Dermis microvascular lymphatic vessel endothelial cell (primary cell): Measurements from ENCODE around the gene ATG4B. TPM values are rescaled to one million over a fixed set of nuclear protein-coding genes. Genes with fewer than 3 reads are reported as not detected.

Source experiments
- DNase-seq, 2 donors: peaks; one replicate each; pipeline versions ENCODE4 v3.0.0 to v3.0.0-alpha.2; 2010; ENCODE audit warnings: low read depth in 2 of 2
- total RNA-seq: library from RNA; depleted of rRNA; stranded (reverse); fragments of >200 nt; gene quantifications from 2 replicates; pipeline ENCODE4 v1.2.1, GENCODE V29; 2014

The ATG4B gene
- total RNA-seq, 1 donor from 2014 or later, result 32.6 TPM

DNA sequence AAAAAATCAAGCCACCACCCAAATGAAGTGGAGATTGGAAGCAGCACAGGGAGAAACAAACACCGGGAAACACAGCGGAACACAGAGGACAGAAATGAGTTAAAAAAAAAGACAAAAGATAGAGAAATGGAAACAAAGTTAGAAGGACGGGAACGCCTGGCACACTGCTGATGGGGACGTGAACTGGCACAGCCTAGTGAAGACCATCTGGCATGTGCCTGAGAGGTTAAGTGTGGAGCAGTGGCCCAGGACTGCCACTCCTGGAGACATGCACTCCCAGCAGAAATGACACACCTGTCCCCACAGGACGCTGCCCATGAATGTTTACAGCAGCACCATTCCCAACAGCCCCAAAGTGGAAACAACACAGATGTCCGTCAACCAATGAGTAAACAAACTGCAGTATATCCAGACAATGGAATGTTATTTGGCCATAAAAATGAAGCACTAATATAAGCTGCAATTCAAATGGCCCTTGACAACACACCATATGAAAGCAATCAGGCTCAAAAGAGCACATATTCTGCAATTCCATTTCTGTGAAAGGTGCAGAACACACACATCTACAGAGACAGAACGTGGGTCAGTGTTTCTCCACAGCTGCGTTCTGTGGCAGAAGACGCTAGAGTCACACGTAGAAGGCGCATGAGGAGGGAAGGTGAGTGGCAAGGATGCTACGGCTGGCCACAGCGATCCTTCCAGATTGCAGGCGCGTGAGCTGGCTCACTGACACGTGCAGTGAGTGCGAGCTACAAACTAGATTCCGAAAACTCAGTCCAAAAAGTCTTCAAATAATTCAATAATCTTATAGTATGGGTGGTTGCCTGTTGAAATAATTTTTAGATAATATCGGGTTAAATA is 25.1 kb upstream of the ATG4B start:
- no peak for DNase-seq

DNA sequence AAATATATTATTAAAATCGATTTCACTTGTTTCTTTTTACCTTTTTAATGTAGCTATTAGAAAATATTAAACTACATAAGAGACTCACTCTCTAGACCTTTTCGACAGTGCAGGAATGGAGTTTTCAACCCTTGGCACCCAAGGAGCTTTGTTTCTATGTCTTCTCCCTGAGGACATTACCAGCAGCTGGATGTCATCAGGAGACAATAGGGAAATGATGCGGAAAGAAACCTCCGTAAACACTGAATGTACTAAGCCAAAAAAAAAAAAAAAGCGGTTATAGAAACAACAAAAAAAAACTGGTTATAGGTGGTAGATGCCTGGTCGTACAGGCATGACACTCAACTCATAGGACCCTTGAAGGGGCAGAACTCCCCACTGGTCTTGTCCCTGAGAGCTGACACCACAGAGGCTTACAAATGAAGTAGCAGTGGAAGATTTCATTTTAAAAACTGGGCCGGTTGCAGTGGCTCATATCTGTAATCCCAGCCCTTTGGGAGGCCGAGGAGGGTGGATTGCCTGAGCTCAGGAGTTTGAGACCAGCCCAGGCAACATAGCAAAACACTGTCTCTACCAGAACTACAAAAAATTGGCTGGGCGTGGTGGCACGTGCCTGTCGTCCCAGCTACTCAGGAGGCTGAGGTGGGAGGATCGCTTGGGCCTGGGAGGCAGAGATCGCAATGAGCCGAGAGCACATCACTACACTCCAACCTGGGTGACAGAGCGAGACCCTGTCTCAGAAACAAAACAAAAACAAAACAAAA is 24.3 kb upstream of the ATG4B start:
- no peak for DNase-seq

DNA sequence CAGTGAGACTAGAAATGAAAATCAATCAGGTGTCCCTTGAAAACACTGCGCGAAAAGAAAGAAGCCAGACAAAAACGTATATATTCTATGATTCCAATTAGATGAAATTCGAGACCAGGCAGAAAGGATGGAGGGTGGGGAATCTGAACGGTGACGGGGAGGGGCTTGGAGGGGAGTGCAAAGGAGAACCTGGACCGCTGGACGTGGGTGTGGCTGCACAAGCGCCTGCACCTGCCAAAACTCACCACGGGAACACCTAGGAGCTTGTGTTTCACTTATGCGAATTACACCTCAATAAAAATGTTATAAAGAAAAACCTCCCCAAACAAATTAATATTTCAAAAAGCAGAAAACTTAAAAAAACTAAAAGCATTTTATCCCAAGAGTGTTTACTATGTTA is 22.5 kb upstream of the ATG4B start:
- no peak for DNase-seq

DNA sequence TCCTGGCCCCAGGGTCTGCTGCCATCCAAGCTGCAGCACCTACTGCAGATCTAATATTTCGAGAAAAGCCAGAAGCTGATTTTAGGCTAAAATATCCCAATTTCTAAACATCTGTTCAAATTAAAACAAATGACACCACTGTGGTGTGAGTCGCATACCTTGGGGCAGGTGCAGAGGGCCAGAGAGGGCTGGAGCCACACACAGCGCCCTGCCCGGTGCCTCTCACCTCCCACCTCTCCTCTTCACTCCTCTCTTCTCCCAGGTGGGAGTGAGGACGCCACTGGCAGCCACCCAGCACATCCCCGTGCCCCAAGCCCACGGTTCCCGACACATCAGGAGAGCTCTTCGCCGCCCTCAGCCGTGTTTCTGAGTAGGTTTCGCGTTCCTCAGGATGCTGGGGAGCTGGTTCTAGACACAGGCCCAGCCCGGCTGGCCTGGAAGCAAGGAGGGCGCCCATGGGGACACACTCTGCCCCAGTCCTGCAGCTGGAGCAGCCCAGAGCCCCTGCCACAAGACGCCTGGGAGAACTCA is 21.9 kb upstream of the ATG4B start:
- DNase-seq, result no peak

DNA sequence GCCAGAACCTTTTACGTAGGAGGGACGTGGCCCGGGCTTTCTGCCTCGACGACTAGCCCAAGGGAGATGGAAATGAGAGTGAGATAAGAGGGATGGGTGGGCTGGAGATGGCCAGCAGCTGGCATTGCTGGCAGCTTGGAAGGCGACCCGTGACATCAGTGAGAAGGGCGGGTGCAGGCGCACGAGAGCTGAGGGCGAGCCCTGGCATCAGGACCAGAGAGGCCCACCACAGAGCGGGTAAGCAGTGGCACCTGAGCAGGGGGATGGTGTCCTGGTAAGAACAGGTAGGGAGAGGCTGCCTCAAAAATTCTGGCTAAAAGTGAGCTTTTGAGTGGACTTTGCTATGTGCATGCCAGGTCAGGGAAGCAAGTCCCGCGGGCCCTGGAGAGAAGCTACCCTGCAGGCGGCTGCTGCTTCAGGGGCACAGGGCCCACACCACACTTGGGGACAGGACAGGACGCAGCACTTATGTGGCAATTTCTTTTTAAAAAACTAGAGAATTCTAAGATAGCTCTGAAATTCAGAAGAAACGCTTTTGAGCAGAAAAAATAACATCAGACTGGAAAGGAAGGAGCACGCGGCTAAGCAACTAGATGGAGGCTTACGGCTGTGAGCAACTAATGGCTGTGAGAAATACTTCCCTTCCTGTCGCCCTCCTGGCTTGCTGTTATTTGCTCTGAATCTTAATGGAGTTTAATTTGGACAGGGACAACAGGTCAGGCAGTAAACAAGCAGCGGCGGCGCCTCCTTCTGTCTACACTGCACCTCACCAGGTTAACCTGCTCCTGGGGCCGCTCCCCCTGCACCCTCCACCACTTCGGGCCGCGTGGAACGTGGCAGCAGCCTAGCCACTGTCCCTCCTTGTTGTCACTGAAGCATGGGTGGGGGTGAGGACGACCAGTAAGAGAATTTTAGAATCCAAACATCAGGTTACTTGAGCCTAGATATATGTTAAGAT is 21.0 kb upstream of the ATG4B start:
- DNase-seq, result no peak

DNA sequence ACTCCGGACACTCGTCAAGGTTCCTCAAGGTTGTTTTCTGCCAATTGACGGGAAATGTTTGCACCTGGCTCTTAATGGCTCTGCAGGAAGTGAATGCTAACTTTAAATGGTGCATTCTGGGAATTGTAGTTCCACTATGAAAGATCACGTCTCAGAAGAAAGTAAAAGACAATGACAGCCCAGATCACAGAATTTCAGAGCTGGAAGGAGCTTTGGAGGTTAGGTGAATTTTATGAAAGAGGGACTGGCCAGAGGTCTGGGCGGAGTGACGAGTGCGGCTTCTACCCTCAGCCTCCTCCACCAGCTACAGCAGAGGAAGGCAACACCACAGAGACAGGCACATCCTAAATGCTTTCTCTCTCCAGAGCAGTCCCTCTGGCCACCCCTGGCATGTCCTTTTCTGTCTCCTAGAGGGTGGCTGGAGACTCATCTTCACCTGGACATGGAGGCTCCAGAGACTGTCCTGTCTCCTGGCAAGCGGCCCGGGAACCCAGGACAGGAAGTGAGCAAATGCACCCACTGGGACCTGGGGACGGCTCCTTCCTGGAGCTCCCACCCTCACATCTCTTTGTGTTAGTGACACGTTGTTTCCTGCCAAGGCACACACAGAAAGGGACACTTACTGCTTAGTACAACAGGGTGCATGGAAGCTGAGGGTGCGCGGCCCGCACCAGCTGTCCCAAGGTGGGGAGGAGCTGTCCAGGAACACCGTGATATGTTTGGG is 19.9 kb upstream of the ATG4B start:
- peak in 1 of 2 donors; percentile 64 for DNase-seq

DNA sequence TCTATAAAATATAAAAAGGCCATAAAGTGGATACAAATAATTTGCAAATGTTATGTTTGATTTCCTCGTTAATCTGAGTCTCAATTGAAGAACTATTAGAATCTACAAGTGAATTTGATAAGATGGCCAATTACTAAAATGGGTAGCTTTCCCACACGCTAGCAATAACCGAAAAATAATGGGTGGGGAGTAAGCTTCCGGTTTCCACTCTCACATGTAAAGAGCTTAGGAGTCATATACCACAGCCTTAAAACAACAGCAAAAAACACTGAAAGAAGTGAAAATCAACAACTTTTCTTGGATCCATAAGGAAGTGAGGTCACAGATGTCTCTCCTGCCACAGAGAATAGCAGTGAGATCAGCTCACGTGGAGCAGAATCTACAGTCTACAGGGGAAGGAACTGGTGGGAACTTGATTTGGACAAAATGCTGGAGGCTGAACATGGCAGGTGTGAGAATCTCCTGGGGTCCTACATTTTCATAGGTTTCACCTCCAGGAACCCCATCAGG is 19.1 kb upstream of the ATG4B start:
- DNase-seq, result peak in 1 of 2 donors; percentile 58

DNA sequence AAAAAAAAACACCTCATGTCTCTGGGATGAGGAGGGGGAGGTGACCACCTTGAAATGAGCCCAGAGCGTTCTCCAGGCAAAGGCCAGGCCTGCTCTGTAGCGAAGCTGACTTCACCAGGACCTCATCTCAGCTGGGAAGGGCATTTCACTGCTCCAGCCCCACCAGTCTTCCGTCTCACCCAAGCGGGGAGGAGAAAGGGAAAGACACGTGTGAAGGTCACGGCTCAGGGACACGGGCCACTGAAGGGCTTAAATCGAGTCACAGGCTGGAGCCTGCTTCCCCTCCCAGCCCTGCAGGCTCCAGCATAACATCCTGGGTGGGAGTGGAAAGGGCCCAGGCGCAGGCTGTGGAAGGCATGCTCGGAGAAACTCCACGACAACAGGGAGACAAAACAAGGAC is 18.7 kb upstream of the ATG4B start:
- DNase-seq, result no peak

DNA sequence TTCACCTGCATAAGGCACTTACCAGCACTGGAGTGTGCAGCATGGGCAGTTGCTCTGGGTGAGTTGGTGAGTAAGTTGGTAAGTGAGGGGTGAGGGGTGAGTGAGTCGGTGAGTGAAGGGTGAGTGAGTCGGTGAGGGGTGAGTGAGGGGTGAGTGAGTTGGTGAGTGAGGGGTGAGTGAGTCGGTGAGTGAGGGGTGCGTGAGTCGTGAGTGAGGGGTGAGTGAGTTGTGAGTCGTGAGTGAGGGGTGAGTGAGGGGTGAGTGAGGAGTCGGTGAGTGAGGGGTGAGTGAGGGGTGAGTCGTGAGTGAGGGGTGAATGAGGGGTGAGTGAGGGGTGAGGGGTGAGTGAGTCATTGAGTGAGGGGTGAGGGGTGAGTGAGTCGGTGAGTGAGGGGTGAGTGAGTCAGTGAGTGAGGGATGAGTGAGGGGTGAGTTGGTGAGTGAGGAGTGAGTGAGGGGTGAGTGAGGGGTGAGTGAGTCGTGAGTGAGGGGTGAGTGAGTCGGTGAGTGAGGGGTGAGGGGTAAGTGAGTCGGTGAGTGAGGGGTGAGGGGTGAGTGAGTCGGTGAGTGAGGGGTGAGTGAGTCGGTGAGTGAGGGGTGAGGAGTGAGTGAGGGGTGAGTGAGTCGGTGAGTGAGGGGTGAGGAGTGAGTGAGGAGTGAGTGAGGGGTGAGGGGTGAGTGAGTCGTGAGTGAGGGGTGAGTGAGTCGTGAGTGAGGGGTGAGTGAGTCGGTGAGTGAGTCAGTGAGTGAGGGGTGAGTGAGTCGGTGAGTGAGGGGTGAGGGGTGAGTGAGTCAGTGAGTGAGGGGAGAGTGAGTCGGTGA is 17.7 kb upstream of the ATG4B start:
- no peak for DNase-seq

DNA sequence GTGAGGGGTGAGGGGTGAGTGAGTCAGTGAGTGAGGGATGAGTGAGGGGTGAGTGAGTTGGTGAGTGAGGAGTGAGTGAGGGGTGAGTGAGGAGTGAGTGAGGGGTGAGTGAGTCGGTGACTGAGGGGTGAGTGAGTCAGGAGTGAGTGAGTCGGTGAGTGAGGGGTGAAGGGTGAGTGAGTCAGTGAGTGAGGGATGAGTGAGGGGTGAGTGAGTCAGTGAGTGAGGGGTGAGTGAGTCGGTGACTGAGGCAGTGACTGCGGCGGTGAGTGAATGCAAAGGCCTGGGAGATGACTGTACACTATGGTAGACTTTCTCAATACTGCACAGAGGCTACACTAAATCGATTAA is 17.1 kb upstream of the ATG4B start:
- peak in 1 of 2 donors; percentile 39 for DNase-seq

DNA sequence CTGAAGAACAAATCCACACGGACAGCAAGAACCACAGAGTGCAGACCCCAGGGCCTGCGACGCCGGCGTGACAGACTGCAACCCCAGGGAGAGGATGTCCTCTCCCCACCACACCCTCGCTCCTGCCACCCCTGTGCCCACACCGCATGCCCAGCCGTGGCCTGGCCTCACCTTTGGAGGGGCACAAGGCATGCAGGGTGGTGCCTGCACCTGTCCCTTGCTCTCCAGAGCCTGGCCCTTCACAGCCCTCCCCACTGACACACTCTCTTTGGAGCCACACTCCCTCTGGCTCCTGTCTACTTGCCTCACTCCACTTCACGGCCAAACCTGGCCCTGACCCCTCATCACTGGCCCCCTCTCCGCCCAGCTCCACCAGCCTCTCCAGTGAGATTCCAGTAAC is 9.8 kb upstream of the ATG4B start:
- DNase-seq, result no peak

DNA sequence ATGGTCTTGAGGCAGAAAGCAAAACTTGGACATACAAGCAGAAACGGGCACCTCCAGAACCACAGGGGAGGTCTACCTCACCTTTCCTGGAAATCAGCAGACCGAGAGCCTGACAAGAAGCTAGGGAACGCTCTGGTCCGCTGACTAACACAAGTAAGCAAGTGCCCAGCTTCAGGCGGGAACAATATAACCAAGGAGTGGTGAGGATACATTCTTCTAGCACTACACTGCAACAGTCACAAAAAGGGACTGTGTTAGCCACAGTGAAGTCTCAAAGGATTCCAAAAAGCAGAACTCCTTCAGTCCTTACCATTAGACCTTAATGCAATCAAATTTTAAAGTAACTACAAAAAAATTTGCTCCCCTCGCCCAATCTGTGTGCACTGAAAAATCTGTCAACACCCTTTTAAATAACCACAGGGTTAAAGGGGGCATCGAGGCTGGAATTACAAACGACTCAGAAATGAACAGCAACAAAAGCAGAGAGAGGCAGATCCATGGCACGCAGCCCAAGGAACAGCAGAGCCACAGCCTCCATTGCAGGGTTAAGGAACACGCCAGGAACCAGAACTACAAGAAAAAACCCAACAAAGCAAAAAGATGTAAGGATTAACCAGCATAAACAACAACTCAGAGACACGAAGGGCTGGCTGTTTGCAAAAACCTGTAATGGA is 7.6 kb upstream of the ATG4B start:
- DNase-seq, result no peak

DNA sequence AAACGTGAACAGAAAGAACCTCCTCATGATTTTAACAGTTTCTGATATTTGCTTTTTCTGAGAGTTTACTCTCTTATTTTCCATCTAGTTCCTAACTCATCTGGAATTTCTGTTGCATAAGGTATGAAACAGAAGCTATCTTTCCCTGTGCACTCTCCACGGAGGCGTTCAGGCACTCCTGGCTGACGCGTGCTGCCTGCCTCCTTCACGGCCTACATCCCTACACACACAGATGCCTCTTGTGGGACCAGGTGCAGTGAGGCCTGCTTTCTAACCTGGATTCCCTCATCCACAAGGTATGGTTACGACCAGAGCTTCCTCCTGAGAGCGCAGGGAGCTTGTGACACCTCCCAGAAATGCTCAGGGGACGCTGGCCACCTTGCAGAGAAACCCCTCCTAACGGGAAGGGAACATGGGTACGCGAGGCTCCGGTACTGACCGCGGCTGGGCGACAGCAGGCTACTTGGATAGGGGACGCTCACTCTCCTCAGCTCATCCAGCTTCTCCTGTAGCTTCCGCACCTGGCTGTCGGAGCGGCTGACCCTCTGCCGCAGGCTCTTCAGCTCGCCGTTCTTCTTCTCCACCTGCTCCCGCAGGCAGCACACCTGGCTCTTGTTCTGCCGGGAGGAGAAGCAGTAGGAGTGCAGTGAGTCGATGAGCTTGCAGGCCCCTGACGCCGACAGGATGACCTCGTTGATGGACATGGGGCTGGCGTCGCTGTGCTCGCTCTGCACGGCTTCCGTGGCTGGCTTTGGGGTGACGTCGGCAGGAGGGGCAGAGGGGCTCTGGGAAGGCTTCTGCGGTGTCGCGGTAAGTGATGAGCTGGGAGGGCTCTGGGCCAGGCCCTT is 4.8 kb upstream of the ATG4B start:
- DNase-seq, result no peak

DNA sequence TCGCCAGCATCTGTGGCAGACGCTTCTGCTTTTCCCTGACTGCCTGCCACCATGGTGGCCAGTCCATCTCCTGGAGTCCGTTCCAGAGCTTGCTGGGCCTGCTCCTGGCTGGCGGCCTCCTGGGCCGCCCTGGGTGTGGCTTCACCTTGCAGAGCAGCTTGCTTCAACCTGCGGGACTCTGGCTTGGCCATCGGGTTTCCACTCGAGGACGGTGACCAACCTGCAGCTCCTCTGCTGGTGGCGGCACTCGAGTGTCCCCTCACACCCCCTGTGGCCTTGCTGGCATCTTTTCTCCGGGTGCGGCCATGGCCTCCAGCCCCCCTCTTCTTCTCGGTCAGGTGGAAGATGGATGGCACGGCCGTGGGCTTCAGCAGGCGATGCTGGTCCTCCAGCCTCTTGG is 3.9 kb upstream of the ATG4B start:
- DNase-seq, result no peak

DNA sequence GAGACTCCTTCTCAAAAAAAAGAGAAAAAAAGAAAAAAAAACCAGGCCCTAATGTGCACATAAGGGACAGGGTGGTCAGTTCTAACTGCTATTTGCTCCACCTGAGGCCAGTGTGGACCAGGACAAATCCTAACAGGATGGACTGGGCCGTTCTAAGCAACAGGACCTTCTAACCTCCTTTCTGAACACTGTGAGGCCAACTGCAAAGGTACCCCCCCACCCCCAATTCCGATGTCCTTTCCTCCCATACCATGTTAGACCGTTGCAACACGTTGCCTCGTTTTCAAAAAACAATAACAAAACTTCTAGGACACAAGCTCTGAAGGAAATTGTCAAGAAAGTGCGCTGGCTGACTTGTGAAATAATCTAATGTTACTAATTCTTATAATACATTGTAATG is 1.7 kb upstream of the ATG4B start:
- DNase-seq, result peak in 1 of 2 donors; percentile 9

DNA sequence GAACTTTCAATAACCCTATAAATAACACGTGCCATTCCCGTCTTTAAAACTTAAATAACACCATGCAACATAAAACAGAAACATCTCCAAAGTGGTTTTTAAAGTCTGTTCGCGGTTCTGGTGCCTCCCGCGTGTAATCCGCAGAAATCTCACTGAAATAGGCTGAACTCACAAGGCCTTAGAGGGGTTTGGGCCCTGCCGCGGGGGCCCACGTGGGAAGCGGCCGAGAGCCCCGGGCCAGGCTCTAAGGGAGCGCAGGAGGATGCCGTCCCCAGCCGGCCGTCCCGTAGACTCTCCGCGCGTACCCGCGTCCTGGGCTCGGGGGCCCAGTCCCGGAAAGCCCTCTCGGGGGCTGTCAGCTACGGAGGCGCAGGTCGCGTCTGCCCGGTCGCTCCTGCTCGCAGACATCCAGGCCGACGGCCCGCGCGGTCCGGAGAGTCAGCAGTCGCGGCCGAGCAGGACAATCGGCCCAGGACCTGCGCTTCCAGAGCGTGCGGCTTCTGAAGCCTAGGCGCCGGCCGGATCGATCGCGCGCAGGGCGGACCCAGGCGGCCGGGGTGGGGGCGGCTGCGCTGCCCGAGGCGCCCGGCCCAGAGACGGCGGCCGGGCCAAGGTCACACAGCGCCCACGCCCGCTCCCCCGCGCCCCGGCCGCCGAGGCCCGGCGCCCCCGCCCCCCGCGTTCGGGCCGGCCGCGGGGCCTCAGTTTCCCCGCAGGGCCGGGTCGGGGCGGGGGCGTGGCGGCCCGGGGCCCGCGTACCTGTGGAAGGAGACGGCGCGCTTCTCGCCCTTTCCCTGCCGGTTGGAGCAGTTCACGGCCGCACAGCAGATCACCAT is 1.1 kb upstream of the ATG4B start:
- peak in 1 of 2 donors; percentile 50 for DNase-seq
